ENCODE results near the gene SMURF1. TPM values are rescaled to one million over a fixed set of nuclear protein-coding genes. Genes with fewer than 3 reads are reported as not detected.

The SMURF1 gene
- total RNA-seq, 1 donor from 2014 or later, result 10.0 TPM

DNA sequence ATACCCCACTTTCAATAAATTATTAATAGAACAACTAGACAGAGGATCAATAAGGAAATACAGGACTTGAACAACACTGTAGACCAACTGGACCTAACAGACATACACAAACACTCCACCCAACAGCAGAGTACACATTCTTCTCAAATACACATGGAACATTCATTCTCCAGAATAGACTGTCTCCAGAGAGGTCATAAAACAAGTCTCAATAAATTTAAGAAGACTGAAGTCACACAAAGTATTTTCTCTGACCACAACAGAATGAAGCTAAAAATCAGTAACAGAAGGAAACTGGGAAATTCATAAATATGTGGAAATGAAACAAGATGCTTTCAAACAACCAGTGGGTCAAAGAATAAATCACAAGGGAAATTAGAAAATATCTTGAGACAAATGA lies 119.8 kb downstream of the SMURF1 start:
- no peak for DNase-seq
- Histone ChIP-seq H3K4me3 (no peak overlapping the region), H3K27ac (replicated peaks) (peak overlapping the region; percentile 7), H3K9me3 (replicated peaks) (no peaks in the 10 kb centered on the region), H3K27me3 (ENCODE audit: low read depth) (no peaks in the 10 kb centered on the region), H3K36me3 (peaks cover 31% of the 10 kb centered on the region), H3K4me1 (peaks cover 7% of the 10 kb centered on the region)
- intact Hi-C loops (cut with micrococcal nuclease), result no loop called here
- TF ChIP-seq CTCF (IDR thresholded peaks at IDR 0.05; ENCODE audit: borderline replicate concordance), result no peak

DNA sequence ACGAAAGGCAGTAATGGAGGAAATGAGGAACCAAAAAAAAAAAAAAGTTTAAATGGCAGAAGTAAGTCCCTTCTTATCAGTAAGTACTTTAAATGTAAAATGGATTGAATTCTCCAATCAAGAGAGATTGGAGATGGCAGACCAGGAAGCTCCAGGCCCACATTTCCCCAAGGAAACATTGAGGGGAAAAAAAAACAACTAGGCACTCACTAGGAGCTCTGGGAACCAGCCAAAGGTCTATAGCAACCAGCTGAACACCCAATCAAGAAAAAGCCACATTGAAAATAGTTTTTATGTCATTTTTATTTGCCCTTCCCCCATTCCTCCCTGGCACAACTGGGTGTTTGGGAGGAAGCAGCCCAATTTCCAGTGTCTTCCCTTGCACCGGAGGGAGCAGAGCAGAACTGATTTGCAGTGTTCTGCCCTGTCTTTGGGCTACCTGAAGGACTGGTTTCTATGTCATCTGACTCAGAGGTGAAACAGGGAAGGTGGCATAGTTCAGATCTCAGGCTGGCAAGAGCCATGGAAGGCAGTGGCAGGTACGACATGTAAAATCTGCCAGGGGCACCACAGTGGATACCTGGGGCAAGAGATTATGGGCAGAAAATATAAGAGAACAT lies 121.9 kb downstream of the SMURF1 start:
- no peak overlapping the region for H3K27ac ChIP-seq (replicated peaks)
- H3K36me3 ChIP-seq, result peaks cover 12% of the 10 kb centered on the region
- no peak for DNase-seq
- H3K4me1 ChIP-seq, result peaks cover 3% of the 10 kb centered on the region
- no peaks in the 10 kb centered on the region for H3K9me3 ChIP-seq (replicated peaks)
- no peaks in the 10 kb centered on the region for H3K27me3 ChIP-seq (ENCODE audit: low read depth)
- intact Hi-C loops (cut with micrococcal nuclease), result no loop called here
- H3K4me3 ChIP-seq, result no peak overlapping the region
- no peak for TF ChIP-seq CTCF (IDR thresholded peaks at IDR 0.05; ENCODE audit: borderline replicate concordance)

GRCh38 chr7:99020413-99020715 lies 123.5 kb downstream of the SMURF1 start:
- Histone ChIP-seq H3K36me3 (peaks cover 24% of the 10 kb centered on the region), H3K27ac (replicated peaks) (no peak overlapping the region), H3K9me3 (replicated peaks) (no peaks in the 10 kb centered on the region), H3K4me3 (no peak overlapping the region), H3K4me1 (peaks cover 3% of the 10 kb centered on the region), H3K27me3 (ENCODE audit: low read depth) (no peaks in the 10 kb centered on the region)
- no peak for DNase-seq
- intact Hi-C loops (cut with micrococcal nuclease), result no loop called here
- no peak for TF ChIP-seq CTCF (IDR thresholded peaks at IDR 0.05; ENCODE audit: borderline replicate concordance)

DNA sequence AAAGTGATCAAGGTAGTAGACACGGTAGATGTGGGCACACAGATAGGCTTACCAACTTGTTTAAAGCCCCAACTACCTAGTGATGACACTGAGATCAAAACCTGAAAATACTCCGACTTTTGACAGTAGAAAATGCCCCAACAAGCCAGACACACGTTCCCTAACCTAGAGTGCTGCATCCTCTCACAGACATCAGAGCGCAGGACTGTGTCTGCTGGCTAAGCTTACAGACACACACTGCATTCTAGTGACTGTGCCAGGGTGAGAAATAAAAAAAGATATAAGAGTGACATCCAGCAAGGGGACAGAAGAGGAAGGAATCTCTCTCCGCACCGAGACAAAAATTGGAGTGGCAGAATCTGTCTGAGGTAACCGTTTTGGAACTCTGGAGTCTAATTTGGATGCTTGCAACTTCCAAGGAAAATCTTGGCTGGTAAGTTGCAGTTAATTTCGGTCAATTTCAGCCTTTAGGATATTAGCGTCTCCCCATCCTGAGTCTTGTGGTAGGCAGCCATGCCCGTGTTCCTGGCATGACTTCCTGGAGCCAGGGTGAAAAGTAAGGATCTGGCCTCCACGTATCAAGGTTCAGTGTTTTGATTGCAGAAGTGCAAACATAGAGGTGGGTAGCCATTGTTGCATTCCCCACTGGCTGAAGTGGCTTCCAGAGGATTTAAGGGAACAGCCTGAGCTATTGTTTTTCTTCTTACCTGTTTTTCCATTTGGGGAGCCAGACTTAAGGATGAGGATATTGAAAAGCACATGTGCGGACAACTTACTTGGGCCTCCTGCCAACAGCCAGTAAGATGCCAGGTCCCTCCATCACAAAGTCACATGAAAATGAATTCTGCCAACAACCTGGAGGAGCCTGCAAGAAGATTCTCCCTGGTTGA lies 124.1 kb downstream of the SMURF1 start:
- DNase-seq, result no peak
- no peaks in the 10 kb centered on the region for H3K9me3 ChIP-seq (replicated peaks)
- H3K27ac ChIP-seq (replicated peaks), result no peak overlapping the region
- H3K4me1 ChIP-seq, result peaks cover 3% of the 10 kb centered on the region
- intact Hi-C loops (cut with micrococcal nuclease), result no loop called here
- no peak overlapping the region for H3K4me3 ChIP-seq
- H3K27me3 ChIP-seq (ENCODE audit: low read depth), result no peaks in the 10 kb centered on the region
- TF ChIP-seq CTCF (IDR thresholded peaks at IDR 0.05; ENCODE audit: borderline replicate concordance), result no peak
- H3K36me3 ChIP-seq, result peaks cover 30% of the 10 kb centered on the region

- no peaks in the 10 kb centered on the region for H3K27me3 ChIP-seq (ENCODE audit: low read depth)
- TF ChIP-seq CTCF (IDR thresholded peaks at IDR 0.05; ENCODE audit: borderline replicate concordance), result no peak
- DNase-seq, result no peak
- peaks cover 66% of the 10 kb centered on the region for H3K36me3 ChIP-seq
- H3K9me3 ChIP-seq (replicated peaks), result no peaks in the 10 kb centered on the region
- H3K4me1 ChIP-seq, result peaks cover 3% of the 10 kb centered on the region
- intact Hi-C loops (cut with micrococcal nuclease), result no loop called here
- H3K4me3 ChIP-seq, result no peak overlapping the region
- H3K27ac ChIP-seq (replicated peaks), result no peak overlapping the region
Measured at GRCh38 chr7:99016196-99016595, 127.7 kb downstream of the SMURF1 start.

Measured in left ventricle myocardium inferior (tissue), 1 donor.